HG03432 (cell line): ENCODE results near the gene EIF4EBP3.

ENCODE experiments used
- ATAC-seq: cut with Tn5 transposase; IDR thresholded peaks from one replicate; pipeline ENCODE4 v1.9.1; 2021; ENCODE audit warnings: mild to moderate bottlenecking, moderate library complexity; ENCODE audit not compliant: unreplicated experiment

Gene EIF4EBP3

GRCh38 chr5:140556438-140556837 lies 9.0 kb downstream of the EIF4EBP3 start:
- no peak for ATAC-seq

GRCh38 chr5:140557136-140557805 lies 9.8 kb downstream of the EIF4EBP3 start, which contains the start of gene SRA1:
Gene SRA1, minus strand, starts transcription at chr5:140557473. Its CDS starts 21 bp downstream, at chr5:140557452.
- peak; percentile 96 for ATAC-seq

DNA sequence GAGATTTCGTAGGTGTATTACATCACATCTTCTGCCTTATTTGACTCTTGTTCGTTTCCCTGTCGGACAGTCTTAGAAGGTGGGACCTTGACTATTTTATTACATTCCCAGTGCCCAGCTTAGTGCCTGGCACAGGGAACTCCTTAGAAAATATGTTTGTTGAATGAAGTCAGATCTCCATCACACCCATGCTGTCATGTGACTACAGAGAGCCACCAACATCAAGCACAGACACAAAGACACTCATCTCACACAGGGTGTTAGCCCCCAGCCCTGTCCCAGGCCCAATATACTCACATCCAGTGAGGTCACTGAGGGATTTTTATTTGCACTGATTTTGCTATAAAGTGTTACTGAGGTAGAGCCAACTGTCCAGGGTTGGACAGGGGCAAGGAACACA lies 10.5 kb downstream of the EIF4EBP3 start:
- no peak for ATAC-seq

DNA sequence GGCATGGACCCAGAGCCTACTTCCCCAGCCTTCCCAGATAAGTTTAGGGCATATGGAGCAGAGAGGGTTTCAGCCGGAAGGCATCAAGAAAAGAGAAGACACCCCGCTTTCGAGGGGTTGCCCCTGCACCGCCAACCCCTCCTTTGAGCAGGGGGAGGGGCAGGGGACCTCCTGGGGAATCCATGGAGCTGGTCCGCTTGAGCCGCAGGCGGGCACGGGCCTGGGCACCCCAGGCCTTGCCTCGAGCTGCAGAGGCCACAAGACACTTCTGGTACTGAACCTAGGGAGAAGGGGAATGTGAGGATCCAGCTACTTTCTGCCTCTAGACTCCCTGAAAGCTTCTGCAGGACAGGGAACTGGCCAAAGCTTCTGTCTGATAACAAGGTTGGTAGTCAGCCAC lies 11.1 kb downstream of the EIF4EBP3 start:
- no peak for ATAC-seq

- no peak for ATAC-seq
Measured at GRCh38 chr5:140560227-140560626, 12.8 kb downstream of the EIF4EBP3 start.

- no peak for ATAC-seq
Measured at GRCh38 chr5:140561753-140562523, 14.5 kb downstream of the EIF4EBP3 start.

GRCh38 chr5:140563596-140563995 lies 16.1 kb downstream of the EIF4EBP3 start:
- ATAC-seq, result no peak

DNA sequence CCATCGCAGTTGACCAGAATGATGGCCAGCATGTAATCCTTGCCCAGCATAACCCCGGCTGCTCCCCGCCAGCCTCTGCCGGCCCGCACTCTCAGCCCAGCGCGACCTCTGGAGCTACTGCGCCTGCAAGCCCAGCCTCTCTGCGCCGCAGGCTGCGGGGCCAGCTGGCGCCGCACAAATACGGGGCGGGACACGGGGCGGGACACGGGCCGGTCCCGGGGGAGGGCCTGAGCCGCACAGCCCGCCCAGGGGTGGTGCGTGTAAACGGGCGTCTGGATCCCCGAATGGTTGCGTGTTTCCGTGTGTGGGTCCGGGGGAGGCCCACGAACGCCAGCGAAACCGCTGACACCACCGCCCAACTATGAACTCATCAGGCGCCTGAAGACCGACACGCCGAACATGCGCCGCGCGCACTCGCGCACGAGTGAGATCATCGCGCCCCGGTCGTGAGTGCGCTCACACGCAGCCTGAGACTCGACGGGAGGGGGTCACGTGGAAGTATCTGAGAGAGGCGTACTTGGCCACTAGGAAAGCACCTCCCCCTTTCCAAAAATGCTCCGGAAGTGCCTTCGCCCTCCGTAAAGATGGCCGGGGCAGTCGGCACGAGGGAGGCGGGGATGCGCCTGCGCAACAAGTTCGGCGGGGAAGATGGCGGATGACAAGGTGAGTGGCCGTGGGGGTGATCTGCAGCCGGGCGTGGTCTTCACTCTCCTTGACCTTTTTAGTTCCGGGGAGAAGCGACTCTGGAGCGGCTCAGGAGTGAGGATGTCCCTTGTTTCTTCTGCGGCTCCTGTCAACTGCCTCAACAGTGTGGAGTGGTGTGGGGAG lies 16.9 kb downstream of the EIF4EBP3 start, which contains the start of the genes APBB3 and SLC35A4:
APBB3 (minus strand) TSS at position 403 of the 828 bp plus-strand sequence; CDS start at position 50, 353 bp downstream.
SLC35A4 (plus strand) TSS at position 633 of the 828 bp plus-strand sequence. CDS start 2,342 bp downstream, outside the sequence.
- peak; percentile 89 for ATAC-seq

DNA sequence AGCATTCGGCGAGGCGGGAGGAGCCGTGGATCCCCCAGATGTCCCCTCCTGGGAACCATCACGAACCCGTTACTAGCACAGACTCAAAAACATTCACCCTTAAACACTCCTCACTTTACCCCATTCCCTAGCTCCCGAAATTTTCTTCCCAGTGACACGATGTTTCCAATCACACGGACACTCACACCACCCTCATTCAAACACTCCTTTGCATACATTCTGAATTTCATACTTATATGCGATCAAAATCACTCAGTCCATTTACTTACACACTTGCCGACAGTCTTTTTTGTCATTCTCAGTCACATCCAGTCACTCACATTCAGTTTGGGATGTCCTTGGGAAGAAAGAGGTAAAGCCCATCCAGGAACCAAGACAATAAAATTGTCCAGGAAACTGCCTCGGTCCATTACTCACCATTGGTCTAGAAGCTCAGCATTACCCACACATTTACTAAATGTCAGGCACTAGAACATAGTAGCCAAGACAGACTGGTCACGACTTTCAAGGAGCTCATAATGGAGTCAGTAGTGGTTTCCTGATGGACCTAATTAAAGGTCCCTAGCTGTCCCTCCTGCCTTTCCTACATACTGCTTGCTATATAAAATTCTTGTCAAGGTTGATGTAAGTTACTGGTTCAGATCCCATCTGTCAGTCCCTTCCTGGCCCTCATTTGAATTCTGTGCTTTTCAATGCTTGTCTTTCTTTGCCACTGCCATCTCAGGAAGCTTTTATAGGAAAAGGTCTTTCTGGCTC lies 17.7 kb downstream of the EIF4EBP3 start:
- ATAC-seq, result no peak

DNA sequence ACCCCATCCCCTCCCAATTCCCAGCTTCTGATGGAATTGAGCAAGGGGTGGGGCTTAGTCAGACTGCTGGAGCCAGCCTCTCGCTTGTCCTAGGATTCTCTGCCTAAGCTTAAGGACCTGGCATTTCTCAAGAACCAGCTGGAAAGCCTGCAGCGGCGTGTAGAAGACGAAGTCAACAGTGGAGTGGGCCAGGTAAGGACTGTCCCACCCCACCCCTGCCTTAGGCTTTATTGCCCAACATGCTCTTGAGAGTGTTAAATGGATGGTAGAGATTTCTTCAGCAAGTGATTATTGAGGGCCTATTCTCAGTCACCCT lies 18.3 kb downstream of the EIF4EBP3 start:
- ATAC-seq, result no peak

GRCh38 chr5:140566665-140567064 lies 19.2 kb downstream of the EIF4EBP3 start:
- no peak for ATAC-seq

- ATAC-seq, result no peak
Measured at GRCh38 chr5:140567136-140567818, 19.8 kb downstream of the EIF4EBP3 start.

DNA sequence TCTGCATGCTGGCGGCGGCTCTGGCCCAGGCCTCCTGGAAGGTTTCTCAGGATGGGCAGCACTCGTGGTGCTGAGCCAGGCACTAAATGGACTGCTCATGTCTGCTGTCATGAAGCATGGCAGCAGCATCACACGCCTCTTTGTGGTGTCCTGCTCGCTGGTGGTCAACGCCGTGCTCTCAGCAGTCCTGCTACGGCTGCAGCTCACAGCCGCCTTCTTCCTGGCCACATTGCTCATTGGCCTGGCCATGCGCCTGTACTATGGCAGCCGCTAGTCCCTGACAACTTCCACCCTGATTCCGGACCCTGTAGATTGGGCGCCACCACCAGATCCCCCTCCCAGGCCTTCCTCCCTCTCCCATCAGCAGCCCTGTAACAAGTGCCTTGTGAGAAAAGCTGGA lies 20.4 kb downstream of the EIF4EBP3 start:
- no peak for ATAC-seq

- ATAC-seq, result no peak
Measured at GRCh38 chr5:140568443-140569063, 21.1 kb downstream of the EIF4EBP3 start.

- peak; percentile 23 for ATAC-seq
Measured at GRCh38 chr5:140569197-140569596, 21.7 kb downstream of the EIF4EBP3 start.

DNA sequence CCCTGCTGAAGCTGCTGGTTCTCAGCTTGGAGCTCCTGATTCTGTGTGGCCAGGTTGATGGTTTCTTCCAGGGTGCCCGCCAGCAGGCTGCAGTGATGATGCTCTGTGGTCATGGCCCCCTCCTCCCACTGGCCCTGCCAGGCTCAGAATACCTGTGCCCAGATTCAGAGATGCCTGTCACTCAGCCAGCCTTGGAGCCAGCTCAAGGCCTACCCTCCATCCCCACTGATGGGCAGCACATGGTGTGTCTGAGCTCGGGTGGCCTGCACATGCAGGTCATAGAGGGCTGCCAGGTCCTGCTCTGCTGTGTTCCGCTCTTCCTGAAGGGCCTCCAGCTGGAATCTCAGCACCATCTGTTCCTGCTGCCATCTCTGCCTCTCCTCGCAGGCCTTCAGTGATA lies 22.6 kb downstream of the EIF4EBP3 start:
- no peak for ATAC-seq

DNA sequence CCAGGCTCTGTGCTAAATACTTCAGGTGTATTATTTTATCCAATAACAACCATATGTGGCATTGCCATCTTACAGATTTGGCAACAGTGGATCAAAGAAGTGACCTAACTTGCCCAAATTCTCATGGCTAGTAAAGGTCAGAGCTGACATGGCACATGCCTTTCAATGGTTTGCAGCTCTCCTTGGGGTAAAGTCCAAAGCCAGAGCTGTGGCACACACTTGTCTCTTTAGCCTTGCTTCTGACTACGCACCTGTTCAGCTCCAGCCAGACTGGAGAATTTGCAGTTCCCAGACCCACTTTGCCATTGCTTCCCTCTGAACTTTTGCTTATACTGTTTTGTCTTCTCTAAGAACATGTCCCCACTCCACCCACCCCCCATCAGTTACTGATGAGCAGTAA lies 23.0 kb downstream of the EIF4EBP3 start:
- no peak for ATAC-seq

DNA sequence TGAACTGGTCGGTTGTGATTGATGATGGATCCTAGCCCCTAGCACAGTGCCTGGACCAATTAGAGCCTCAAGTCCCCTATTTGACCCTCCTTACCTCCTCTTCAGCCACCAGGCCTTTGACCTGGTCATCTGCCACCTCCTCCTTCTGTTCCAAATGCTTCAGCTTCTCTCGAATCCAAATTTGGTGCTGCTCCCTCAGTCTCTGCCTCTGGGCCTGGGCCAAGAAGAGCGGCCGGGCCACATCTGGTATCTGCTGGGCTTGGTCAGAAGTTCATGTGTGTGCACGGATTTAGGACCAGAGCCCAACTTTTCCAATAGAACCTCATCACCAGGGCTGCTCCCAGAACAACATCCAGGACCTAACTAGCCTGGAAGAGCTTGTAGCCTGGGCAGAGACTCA lies 23.6 kb downstream of the EIF4EBP3 start:
- ATAC-seq, result no peak

- no peak for ATAC-seq
Measured at GRCh38 chr5:140573683-140574082, 26.2 kb downstream of the EIF4EBP3 start.

DNA sequence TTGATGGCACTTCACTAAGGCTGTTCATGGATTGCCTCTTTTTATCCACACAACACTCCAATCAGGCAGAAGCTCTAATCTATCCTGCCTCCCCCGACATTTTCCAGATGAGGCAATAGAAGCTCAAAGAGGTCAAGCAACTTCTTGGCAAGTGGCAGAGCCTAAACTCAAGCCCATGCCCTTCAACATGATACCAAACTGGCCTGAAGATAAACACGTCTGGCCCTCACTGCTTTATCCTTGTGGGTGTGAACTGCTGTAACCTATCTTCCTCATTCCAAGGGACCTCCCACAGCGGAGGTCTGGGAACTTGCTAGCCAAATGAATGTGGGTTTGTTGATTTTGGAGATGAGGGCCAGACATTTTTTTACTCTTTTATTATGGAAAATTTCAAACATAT lies 26.7 kb downstream of the EIF4EBP3 start:
- no peak for ATAC-seq
